Esophagus squamous epithelium (tissue), 5 donors: Measurements from ENCODE around the gene SYNPR. TPM values are rescaled to one million over a fixed set of nuclear protein-coding genes. Genes with fewer than 3 reads are reported as not detected.

Experiments
- DNase-seq: peaks from one replicate; lab custom pipeline; 2025; lab: John Stamatoyannopoulos, UW
- H3K27ac ChIP-seq, 4 donors: fragments of 200-600 bp; sonication (generic); one replicate each; pipeline ENCODE4 v1.5.1; 2016 to 2019; ENCODE audit warnings: mild to moderate bottlenecking in 1 of 4
- H3K27me3 ChIP-seq, 4 donors: fragments of 200-600 bp; sonication (generic); 1 replicate in 3 of 4; 2 replicates in 1 of 4; pipeline versions ENCODE4 v1.5.1 to v1.6.0; 2017 to 2021; ENCODE audit warnings: antibody characterized with exemption in 1 of 4
- H3K36me3 ChIP-seq, 3 donors: fragments of 200-600 bp; sonication (generic); one replicate each; pipeline ENCODE4 v1.5.1; 2016 to 2019
- H3K4me1 ChIP-seq, 3 donors: fragments of 200-600 bp; sonication (generic); one replicate each; pipeline ENCODE4 v1.5.1; 2017 to 2019
- H3K4me3 ChIP-seq, 4 donors: fragments of 200-600 bp; sonication (generic); 1 replicate in 3 of 4; 2 replicates in 1 of 4; pipeline ENCODE4 v1.5.1; 2016 to 2019; ENCODE audit warnings: mild to moderate bottlenecking in 2 of 4, moderate library complexity in 1 of 4
- H3K9me3 ChIP-seq, 3 donors: fragments of 200-600 bp; sonication (generic); one replicate each; pipeline ENCODE4 v1.5.1; 2016 to 2019
- CTCF ChIP-seq, 6 experiments: fragments of 450-650 bp in 4 of 6; fragments of 200-600 bp in 2 of 6; sonication (generic) in 2 of 6; IDR thresholded peaks; one replicate each; pipeline ENCODE4 v1.5.1; 2016 to 2019; ENCODE audit warnings: antibody characterized with exemption in 6 of 6, mild to moderate bottlenecking in 4 of 6, moderate library complexity in 4 of 6
- POLR2A ChIP-seq, 4 donors: fragments of 450-650 bp; IDR thresholded peaks; one replicate each; pipeline ENCODE4 v1.6.1; 2017; ENCODE audit warnings: antibody characterized with exemption in 4 of 4, mild to moderate bottlenecking in 4 of 4, moderate library complexity in 3 of 4
- WGBS, 2 donors: methylation state at CpG; one replicate each; pipeline ENCODE4 v1.1.5; 2018; 5-methylcytosine and 5-hydroxymethylcytosine counted together
- intact Hi-C: fragments of 100-400 bp; cut with DNase I; formaldehyde crosslinking; loops from one replicate; pipeline ENCODE4 v1.15.0; 2022
- total RNA-seq, 4 donors: library from RNA; depleted of rRNA; stranded (reverse); fragments of >200 nt; gene quantifications; one replicate each; pipeline ENCODE4 v1.1.0, GENCODE V29; 2016
- donor health status: DM: yes; HTN: yes; CAD: no.

The SYNPR gene
- total RNA-seq, 4 donors from 2014 or later: not detected

GRCh38 chr3:63296249-63296648, 18.1 kb downstream of the SYNPR start:
- intact Hi-C loops: no loop called here
- WGBS, 2 donors: 67 to 77% methylated on average over 4 of the region's 4 CpGs
- H3K36me3 ChIP-seq: no peaks in the 10 kb centered on the region

GRCh38 chr3:63303238-63303637, 25.1 kb downstream of the SYNPR start:
- Histone ChIP-seq H3K27me3 (peaks cover 0 to 10% (median 0%) of the 10 kb centered on the region in 4 donors), H3K4me3 (no peak overlapping the region), H3K27ac (no peak overlapping the region), H3K9me3 (no peaks in the 10 kb centered on the region), H3K4me1 (no peaks in the 10 kb centered on the region), H3K36me3 (no peaks in the 10 kb centered on the region)
- 18 to 22% methylated on average over 1 of the region's 1 CpG for WGBS, 2 donors
- TF ChIP-seq CTCF (IDR thresholded peaks at IDR 0.05): no peak
- no peak for TF ChIP-seq POLR2A (IDR thresholded peaks at IDR 0.05)
- DNase-seq: no peak
- intact Hi-C loops: no loop called here

More at GRCh38 chr3:63296249-63296648, 18.1 kb downstream of the SYNPR start:
- H3K27me3 ChIP-seq: peaks cover 0 to 15% (median 0%) of the 10 kb centered on the region in 4 donors
- H3K9me3 ChIP-seq: no peaks in the 10 kb centered on the region
- no peak for DNase-seq
- H3K4me1 ChIP-seq: no peaks in the 10 kb centered on the region
- H3K27ac ChIP-seq: no peak overlapping the region
- TF ChIP-seq POLR2A (IDR thresholded peaks at IDR 0.05): no peak
- no peak for TF ChIP-seq CTCF (IDR thresholded peaks at IDR 0.05)
- no peak overlapping the region for H3K4me3 ChIP-seq

GRCh38 chr3:63304421-63304820, 26.3 kb downstream of the SYNPR start:
- no peaks in the 10 kb centered on the region for H3K4me1 ChIP-seq
- H3K36me3 ChIP-seq: no peaks in the 10 kb centered on the region
- no peaks in the 10 kb centered on the region for H3K9me3 ChIP-seq
- H3K4me3 ChIP-seq: no peak overlapping the region
- intact Hi-C loops: no loop called here
- H3K27me3 ChIP-seq: peaks cover 0 to 11% (median 0%) of the 10 kb centered on the region in 4 donors
- TF ChIP-seq POLR2A (IDR thresholded peaks at IDR 0.05) (no peak), CTCF (IDR thresholded peaks at IDR 0.05) (no peak)
- DNase-seq: no peak
- H3K27ac ChIP-seq: no peak overlapping the region

- no peak overlapping the region for H3K4me3 ChIP-seq
- no peaks in the 10 kb centered on the region for H3K9me3 ChIP-seq
- no peak overlapping the region for H3K27ac ChIP-seq
- no peak for TF ChIP-seq POLR2A (IDR thresholded peaks at IDR 0.05)
- no peak for TF ChIP-seq CTCF (IDR thresholded peaks at IDR 0.05)
- WGBS, 2 donors: 71 to 79% methylated on average over 3 of the region's 3 CpGs
- no peaks in the 10 kb centered on the region for H3K4me1 ChIP-seq
- no peaks in the 10 kb centered on the region for H3K36me3 ChIP-seq
- no peak for DNase-seq
- intact Hi-C loops: no loop called here
- peaks cover 0 to 10% (median 0%) of the 10 kb centered on the region in 4 donors for H3K27me3 ChIP-seq
Measured at GRCh38 chr3:63308072-63308471, 30.0 kb downstream of the SYNPR start.

GRCh38 chr3:63309768-63310167, 31.7 kb downstream of the SYNPR start:
- 12 to 15% methylated on average over 2 of the region's 2 CpGs for WGBS, 2 donors
- Histone ChIP-seq H3K36me3 (no peaks in the 10 kb centered on the region), H3K4me3 (no peak overlapping the region), H3K9me3 (no peaks in the 10 kb centered on the region), H3K4me1 (no peaks in the 10 kb centered on the region), H3K27me3 (peaks cover 0 to 10% (median 0%) of the 10 kb centered on the region in 4 donors), H3K27ac (no peak overlapping the region)
- TF ChIP-seq CTCF (IDR thresholded peaks at IDR 0.05) (no peak), POLR2A (IDR thresholded peaks at IDR 0.05) (no peak)
- no peak for DNase-seq
- intact Hi-C loops: no loop called here
